Muscle of arm (tissue), 12 donors: ENCODE measurements around the gene PCBP3. TPM values are rescaled to one million over a fixed set of nuclear protein-coding genes. Genes with fewer than 3 reads are reported as not detected.

Experiments used
- polyA plus RNA-seq, 12 donors: library from polyadenylated mRNA; unstranded; fragments of 120-200 nt; gene quantifications; one replicate each; pipeline ENCODE4 v1.2.1, GENCODE V29; 2013; ENCODE audit not compliant: insufficient read length in 12 of 12

The PCBP3 gene
- polyA plus RNA-seq, 12 donors, result 0.88 to 4.2 (median 1.3) TPM; not detected in 2

Other genes starting within 250 kb of the PCBP3 start
- 100 to 1,000 TPM in 3 of 12 donors, 10 to 100 TPM in 9; 45.6 to 181 (median 71.3) TPM for gene COL18A1, start 238.6 kb upstream of the PCBP3 start, polyA plus RNA-seq
- 10 to 100 TPM in 7 of 12 donors, 1 to 10 TPM in 4, not detected in 1; 4.9 to 24.9 (median 16.9) TPM for gene SLC19A1, start 101.3 kb upstream of the PCBP3 start, polyA plus RNA-seq